SK-N-SH treated with all-trans-retinoic acid at 6 μM for 48 hours (cell line): ENCODE data around the gene GPR137B.

Experiments used
- ARNTL ChIP-seq: fragments of 450-650 bp; formaldehyde crosslinking; IDR thresholded peaks from 2 replicates; pipeline ENCODE4 v1.5.0; 2020; ENCODE audit warnings: low read depth, mild to moderate bottlenecking, moderate library complexity, borderline replicate concordance
- ESRRG ChIP-seq: fragments of 250-450 bp; sonication (Bioruptor Pico); IDR thresholded peaks from 2 replicates; pipeline ENCODE4 v1.6.1; 2021; ENCODE audit warnings: mild to moderate bottlenecking
- OSR1 ChIP-seq: fragments of 250-450 bp; sonication (Bioruptor Pico); IDR thresholded peaks from 2 replicates; pipeline ENCODE4 v1.8.0; 2022; ENCODE audit warnings: moderate library complexity, mild to moderate bottlenecking, inconsistent platforms
- RARB ChIP-seq: fragments of 250-450 bp; sonication (Bioruptor Pico); IDR thresholded peaks from 2 replicates; pipeline ENCODE4 v1.8.0; 2021; ENCODE audit warnings: mild to moderate bottlenecking, moderate library complexity
- TCF4 ChIP-seq: fragments of 250-450 bp; sonication (Bioruptor Pico); IDR thresholded peaks from 2 replicates; pipeline ENCODE4 v1.8.0; 2021; ENCODE audit warnings: mild to moderate bottlenecking, moderate library complexity, borderline replicate concordance
- TOX ChIP-seq: fragments of 250-450 bp; sonication (Bioruptor Pico); IDR thresholded peaks from 2 replicates; pipeline ENCODE4 v1.8.0; 2021; ENCODE audit warnings: mild to moderate bottlenecking, moderate library complexity, borderline replicate concordance
- ZFP3 ChIP-seq: fragments of 250-450 bp; sonication (Bioruptor Pico); IDR thresholded peaks from 2 replicates; pipeline ENCODE4 v1.5.0; 2020; ENCODE audit warnings: mild to moderate bottlenecking, moderate library complexity
- ZFP30 ChIP-seq: fragments of 450-650 bp; formaldehyde crosslinking; IDR thresholded peaks from 2 replicates; pipeline ENCODE4 v1.5.0; 2022; ENCODE audit warnings: mild to moderate bottlenecking, moderate library complexity
- ZNF565 ChIP-seq: fragments of 450-650 bp; formaldehyde crosslinking; conservative IDR thresholded peaks from 2 replicates; pipeline ENCODE4 v1.5.0; 2020; ENCODE audit warnings: low read depth, mild to moderate bottlenecking, moderate library complexity
- TF ChIP-seq, protein P1 (sequence below): fragments of 250-450 bp; sonication (Bioruptor Pico); IDR thresholded peaks from 2 replicates; pipeline ENCODE4 v1.8.0; 2020; ENCODE audit warnings: mild to moderate bottlenecking, moderate library complexity, borderline replicate concordance

DNA sequence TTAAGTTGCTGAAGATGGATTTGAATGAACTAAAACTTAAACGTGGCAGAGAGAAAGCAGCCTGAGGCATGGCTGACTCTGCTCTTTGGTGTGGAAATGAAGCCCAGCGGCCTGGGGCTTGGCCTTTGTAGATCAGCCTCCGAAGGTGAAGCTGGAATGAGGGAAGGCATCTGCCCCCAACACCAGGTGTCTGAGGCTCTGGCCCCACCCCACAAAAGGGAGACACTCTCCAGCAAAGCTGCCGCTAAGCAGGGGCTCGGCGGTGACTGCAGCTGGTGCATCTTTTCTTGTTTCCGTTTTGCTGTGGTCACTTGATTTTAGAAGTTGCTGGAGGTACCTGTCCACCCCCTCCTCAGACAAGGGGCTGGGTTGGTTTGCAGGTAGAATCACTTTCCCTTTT, 39.3 kb upstream of the GPR137B start:
- TF ChIP-seq ZFP30 (CRISPR knock-in tag), result no peak
- TF ChIP-seq RARB (CRISPR knock-in tag), result no peak
- TF ChIP-seq ZFP3 (CRISPR knock-in tag), result no peak
- TF ChIP-seq TOX (CRISPR knock-in tag), result no peak
- TF ChIP-seq, protein P1, sequence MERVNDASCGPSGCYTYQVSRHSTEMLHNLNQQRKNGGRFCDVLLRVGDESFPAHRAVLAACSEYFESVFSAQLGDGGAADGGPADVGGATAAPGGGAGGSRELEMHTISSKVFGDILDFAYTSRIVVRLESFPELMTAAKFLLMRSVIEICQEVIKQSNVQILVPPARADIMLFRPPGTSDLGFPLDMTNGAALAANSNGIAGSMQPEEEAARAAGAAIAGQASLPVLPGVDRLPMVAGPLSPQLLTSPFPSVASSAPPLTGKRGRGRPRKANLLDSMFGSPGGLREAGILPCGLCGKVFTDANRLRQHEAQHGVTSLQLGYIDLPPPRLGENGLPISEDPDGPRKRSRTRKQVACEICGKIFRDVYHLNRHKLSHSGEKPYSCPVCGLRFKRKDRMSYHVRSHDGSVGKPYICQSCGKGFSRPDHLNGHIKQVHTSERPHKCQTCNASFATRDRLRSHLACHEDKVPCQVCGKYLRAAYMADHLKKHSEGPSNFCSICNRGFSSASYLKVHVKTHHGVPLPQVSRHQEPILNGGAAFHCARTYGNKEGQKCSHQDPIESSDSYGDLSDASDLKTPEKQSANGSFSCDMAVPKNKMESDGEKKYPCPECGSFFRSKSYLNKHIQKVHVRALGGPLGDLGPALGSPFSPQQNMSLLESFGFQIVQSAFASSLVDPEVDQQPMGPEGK (CRISPR knock-in tag), result no peak
- TF ChIP-seq TCF4, result no peak
- no peak for TF ChIP-seq ESRRG (CRISPR knock-in tag)
- TF ChIP-seq ZNF565 (CRISPR knock-in tag), result no peak
- TF ChIP-seq OSR1 (CRISPR knock-in tag), result no peak
- TF ChIP-seq ARNTL (CRISPR knock-in tag), result no peak
